Neuronal stem cell (in vitro differentiated cells): ENCODE measurements around the gene GPR35.
"Not testable (repeated sequence)": the region's sequence is repeated elsewhere in the genome, so short reads cannot be mapped to it uniquely, and the experiment has no call there.

Source experiments
- DNase-seq: peaks from one replicate; pipeline ENCODE4 v3.0.0-alpha.2; 2013; ENCODE audit warnings: low spot score
- H2AFZ ChIP-seq: one replicate; pipeline ENCODE4 v1.6.1; 2013; ENCODE audit warnings: mild to moderate bottlenecking, low read length, inconsistent platforms
- H2AK5ac ChIP-seq: 2 replicates; pipeline ENCODE4 v1.6.1; 2013; ENCODE audit warnings: low read depth, mild to moderate bottlenecking, inconsistent platforms, low read length, moderate library complexity, mixed read lengths
- H2BK120ac ChIP-seq: 2 replicates; pipeline ENCODE4 v1.6.1; 2013; ENCODE audit warnings: low read depth, mild to moderate bottlenecking, inconsistent platforms, low read length, moderate library complexity, mixed read lengths
- H2BK12ac ChIP-seq: one replicate; pipeline ENCODE4 v1.6.1; 2013; ENCODE audit warnings: low read length, inconsistent platforms
- H2BK15ac ChIP-seq: 2 replicates; pipeline ENCODE4 v1.6.1; 2013; ENCODE audit warnings: mild to moderate bottlenecking, low read length, inconsistent platforms, mixed read lengths
- H2BK5ac ChIP-seq: one replicate; pipeline ENCODE4 v1.6.1; 2013; ENCODE audit warnings: inconsistent platforms, mild to moderate bottlenecking, low read length, moderate library complexity
- H3K14ac ChIP-seq: one replicate; pipeline ENCODE4 v1.6.1; 2013; ENCODE audit warnings: low read length, inconsistent platforms
- H3K18ac ChIP-seq: 2 replicates; pipeline ENCODE4 v1.6.1; 2013; ENCODE audit warnings: low read length, inconsistent platforms
- H3K23ac ChIP-seq: 2 replicates; pipeline ENCODE4 v1.6.1; 2013; ENCODE audit warnings: low read depth, mild to moderate bottlenecking, mixed read lengths, low read length, inconsistent platforms; ENCODE audit not compliant: poor library complexity
- H3K27ac ChIP-seq: replicated peaks from 3 replicates; pipeline ENCODE4 v1.5.1; 2013; ENCODE audit warnings: low read length, inconsistent platforms
- H3K27me3 ChIP-seq, 3 experiments: 2 replicates each; pipeline ENCODE4 v1.6.1; 2013; ENCODE audit warnings: low read length in 3 of 3, mild to moderate bottlenecking in 2 of 3, inconsistent platforms in 1 of 3, low read depth in 1 of 3, mixed read lengths in 1 of 3, moderate library complexity in 1 of 3; ENCODE audit not compliant: control insufficient read depth in 3 of 3, insufficient read depth in 3 of 3
- H3K36me3 ChIP-seq, 2 donors: replicated peaks in 1 of 2; 2 replicates each; pipeline ENCODE4 v1.6.1; 2013; ENCODE audit warnings: low read length in 2 of 2; ENCODE audit not compliant: control insufficient read depth in 2 of 2, insufficient read depth in 2 of 2
- H3K4ac ChIP-seq: 2 replicates; pipeline ENCODE4 v1.6.1; 2013; ENCODE audit warnings: inconsistent platforms, mild to moderate bottlenecking, low read length, moderate library complexity
- H3K4me1 ChIP-seq, 2 donors: 1 replicate in 1 of 2; 2 replicates in 1 of 2; pipeline ENCODE4 v1.6.1; 2013; ENCODE audit warnings: low read length in 2 of 2, low read depth in 1 of 2; ENCODE audit not compliant: control insufficient read depth in 2 of 2, insufficient read depth in 1 of 2
- H3K4me2 ChIP-seq: one replicate; pipeline ENCODE4 v1.6.1; 2013; ENCODE audit warnings: mild to moderate bottlenecking, low read length, inconsistent platforms; ENCODE audit not compliant: insufficient read depth, poor library complexity, severe bottlenecking
- H3K4me3 ChIP-seq, 2 donors: 2 replicates each; pipeline ENCODE4 v1.5.1; 2013; ENCODE audit warnings: low read length in 2 of 2, mild to moderate bottlenecking in 2 of 2, inconsistent platforms in 1 of 2, moderate library complexity in 1 of 2
- H3K79me1 ChIP-seq: one replicate; pipeline ENCODE4 v1.6.1; 2013; ENCODE audit warnings: low read depth, mild to moderate bottlenecking, inconsistent platforms, low read length, moderate library complexity
- H3K9ac ChIP-seq: one replicate; pipeline ENCODE4 v1.6.1; 2013; ENCODE audit warnings: mild to moderate bottlenecking, low read depth, low read length, inconsistent platforms; ENCODE audit not compliant: poor library complexity
- H3K9me3 ChIP-seq, 2 donors: replicated peaks in 1 of 2; 2 replicates each; pipeline versions ENCODE3 to v1.6.1; 2013; ENCODE audit warnings: low read length in 2 of 2, mild to moderate bottlenecking in 2 of 2, inconsistent platforms in 1 of 2, low read depth in 1 of 2, mixed read lengths in 1 of 2, moderate library complexity in 1 of 2; ENCODE audit not compliant: control insufficient read depth in 2 of 2, insufficient read depth in 1 of 2
- H4K8ac ChIP-seq: one replicate; pipeline ENCODE4 v1.6.1; 2013; ENCODE audit warnings: low read depth, mild to moderate bottlenecking, inconsistent platforms, low read length, moderate library complexity
- H4K91ac ChIP-seq: one replicate; pipeline ENCODE4 v1.6.1; 2013; ENCODE audit warnings: low read length, low read depth, mild to moderate bottlenecking, inconsistent platforms; ENCODE audit not compliant: poor library complexity
- WGBS, 2 donors: extraction: QIAGEN DNeasy Blood & Tissue Kit; methylation state at CpG; one replicate each; pipeline ENCODE4 v1.1.7; 2013; ENCODE audit warnings: missing lambda C conversion rate in 2 of 2, mixed read lengths in 1 of 2; ENCODE audit not compliant: insufficient read length in 2 of 2, insufficient replicate concordance in 1 of 2; ENCODE audit errors: extremely low coverage in 2 of 2; 5-methylcytosine and 5-hydroxymethylcytosine counted together

Gene GPR35

GRCh38 chr2:240672076-240672700, 46.9 kb downstream of the GPR35 start:
- no peak for DNase-seq
- WGBS, 2 donors, result no CpG with 5 or more reads among the region's 46 CpGs
- Histone ChIP-seq H4K91ac (no peak overlapping the region), H3K27ac (no peak overlapping the region), H2BK120ac (no peak overlapping the region), H3K4me1 (no peaks in the 10 kb centered on the region), H2BK5ac (no peak overlapping the region), H3K4ac (no peak overlapping the region), H2BK12ac (no peak overlapping the region), H3K9ac (no peak overlapping the region), H2BK15ac (no peak overlapping the region), H3K27me3 (peaks cover 0 to 15% (median 0%) of the 10 kb centered on the region in 3 experiments), H3K36me3 (no peaks in the 10 kb centered on the region), H2AFZ (no peak overlapping the region), H3K23ac (peak overlapping the region; percentile 80), H3K14ac (peak overlapping the region; percentile 94), H3K4me2 (no peak overlapping the region), H4K8ac (no peak overlapping the region), H2AK5ac (no peak overlapping the region), H3K4me3 (no peak overlapping the region), H3K79me1 (no peaks in the 10 kb centered on the region), H3K18ac (peak overlapping the region; percentile 48), H3K9me3 (no peaks in the 10 kb centered on the region)

DNA sequence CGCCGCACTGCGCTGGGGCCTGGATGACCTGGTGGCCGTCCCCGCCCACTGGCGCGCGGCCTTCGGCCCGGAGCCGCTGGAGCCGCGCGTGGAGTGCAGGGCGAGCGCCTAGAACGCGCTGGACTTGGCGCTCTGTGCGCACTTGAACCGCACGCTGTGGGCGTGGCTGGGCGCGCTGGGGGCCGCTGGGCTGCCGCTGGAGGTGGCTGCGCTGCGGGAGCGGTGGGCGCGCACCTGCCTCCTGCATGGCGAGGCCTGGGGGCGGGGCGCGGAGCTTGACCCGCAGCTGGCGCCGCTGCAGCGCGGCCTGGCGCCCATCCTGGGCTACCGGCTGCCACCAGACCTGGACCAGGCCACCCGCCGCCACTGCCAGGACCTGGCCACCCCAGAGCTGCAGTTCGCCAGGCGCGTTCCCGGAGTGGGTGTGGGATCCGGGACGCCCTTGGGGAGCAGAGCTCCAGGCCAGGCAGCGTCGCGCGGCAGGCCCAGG, 47.5 kb downstream of the GPR35 start:
- Histone ChIP-seq H2BK12ac (no peak overlapping the region), H2AK5ac (no peak overlapping the region), H3K4me1 (no peaks in the 10 kb centered on the region), H3K4me3 (no peak overlapping the region), H3K9me3 (no peaks in the 10 kb centered on the region), H3K79me1 (no peaks in the 10 kb centered on the region), H3K27ac (no peak overlapping the region), H2BK5ac (no peak overlapping the region), H3K4me2 (no peak overlapping the region), H3K18ac (peak overlapping the region; percentile 48), H3K27me3 (peaks cover 0 to 15% (median 0%) of the 10 kb centered on the region in 3 experiments), H4K8ac (no peak overlapping the region), H3K9ac (peak overlapping the region; percentile 21), H3K4ac (no peak overlapping the region), H3K23ac (peak overlapping the region; percentile 31), H2BK120ac (no peak overlapping the region), H3K36me3 (no peaks in the 10 kb centered on the region), H3K14ac (no peak overlapping the region), H2AFZ (no peak overlapping the region), H4K91ac (no peak overlapping the region), H2BK15ac (no peak overlapping the region)
- no CpG with 5 or more reads among the region's 55 CpGs for WGBS, 2 donors
- DNase-seq, result no peak

DNA sequence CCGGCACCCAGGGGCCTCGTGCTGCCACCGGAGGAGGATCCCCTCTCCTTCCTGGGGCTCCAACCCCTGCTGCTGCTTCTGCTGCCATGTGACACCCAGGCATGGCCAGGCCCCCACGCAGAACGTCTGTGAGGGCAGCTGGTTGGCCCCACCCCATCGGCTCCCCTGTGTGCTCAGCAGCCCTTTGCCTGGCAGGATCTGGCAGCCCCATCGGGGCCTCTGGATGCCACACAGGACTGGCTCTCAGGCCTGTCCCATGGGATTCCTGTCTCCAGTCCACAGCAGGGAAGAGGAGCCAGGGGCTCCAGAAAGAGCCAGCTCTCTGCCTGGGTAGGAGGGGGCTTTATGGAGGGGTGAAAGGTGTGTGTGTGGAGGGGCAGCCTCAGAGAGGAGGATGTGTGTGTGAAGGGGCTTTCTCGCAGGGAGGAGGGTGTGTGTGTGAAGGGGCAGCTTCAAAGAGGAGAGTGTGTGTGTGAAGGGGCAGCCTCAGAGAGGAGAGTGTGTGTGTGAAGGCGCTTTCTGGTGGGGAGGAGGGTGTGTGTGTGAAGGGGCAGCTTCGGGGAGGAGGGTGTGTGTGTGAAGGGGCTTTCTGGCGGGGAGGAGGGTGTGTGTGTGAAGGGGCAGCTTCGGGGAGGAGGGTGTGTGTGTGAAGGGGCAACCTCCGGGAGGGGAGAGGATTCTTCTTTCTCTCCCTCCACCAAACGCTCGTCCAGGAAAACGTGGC, 49.3 kb downstream of the GPR35 start:
- not testable (repeated sequence) for H3K4me2 ChIP-seq, H2BK5ac ChIP-seq, H2AK5ac ChIP-seq, H3K27ac ChIP-seq, H4K8ac ChIP-seq, H3K9me3 ChIP-seq, H3K79me1 ChIP-seq, H3K9ac ChIP-seq, H3K18ac ChIP-seq, H4K91ac ChIP-seq, DNase-seq, H2BK12ac ChIP-seq, H2BK15ac ChIP-seq, H3K4me3 ChIP-seq, H3K4me1 ChIP-seq, H3K14ac ChIP-seq, H2BK120ac ChIP-seq, H3K36me3 ChIP-seq, H3K23ac ChIP-seq, H3K4ac ChIP-seq
- peaks cover 0 to 14% (median 0%) of the 10 kb centered on the region in 3 experiments for H3K27me3 ChIP-seq
- no CpG with 5 or more reads among the region's 16 CpGs for WGBS, 2 donors
- H2AFZ ChIP-seq, result peak overlapping the region; percentile 45

DNA sequence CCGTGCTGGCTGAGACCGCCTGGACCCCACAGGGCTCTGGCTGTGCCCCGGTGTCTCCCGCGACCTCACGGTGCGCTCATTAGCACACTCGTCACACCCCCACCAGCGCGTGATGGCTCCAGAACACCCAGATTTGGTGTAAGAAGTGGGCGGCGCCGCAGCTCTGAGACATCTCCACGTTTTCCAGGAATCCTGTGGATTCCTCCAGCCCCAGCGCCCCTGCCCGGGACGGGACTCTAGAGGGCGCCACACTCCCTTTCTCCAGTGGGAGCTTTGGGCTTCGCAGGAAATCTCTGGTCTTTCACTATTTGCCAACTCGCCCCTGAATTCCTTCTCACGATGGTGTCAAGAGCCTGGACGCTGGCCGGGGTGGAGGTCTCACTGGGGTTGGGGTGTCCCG, 50.1 kb downstream of the GPR35 start:
- WGBS, 2 donors, result no CpG with 5 or more reads among the region's 24 CpGs

More for the DNA sequence above, 50.1 kb downstream of the GPR35 start:
- H3K9ac ChIP-seq, H3K4me2 ChIP-seq, H2BK120ac ChIP-seq, H3K23ac ChIP-seq, H3K36me3 ChIP-seq, H3K27me3 ChIP-seq, H2BK5ac ChIP-seq, H2AK5ac ChIP-seq, H3K4me3 ChIP-seq, H3K9me3 ChIP-seq, H4K91ac ChIP-seq, H2BK12ac ChIP-seq, H2BK15ac ChIP-seq, H4K8ac ChIP-seq, H3K79me1 ChIP-seq, H3K14ac ChIP-seq, DNase-seq, H3K4me1 ChIP-seq, H3K18ac ChIP-seq, H2AFZ ChIP-seq, H3K27ac ChIP-seq, H3K4ac ChIP-seq: not testable (repeated sequence)
